SK-N-MC (cell line): ENCODE measurements around the gene RNF144B.
A peak's percentile ranks its signal among the peaks of the same experiment; 100 is the strongest.

Experiments used
- DNase-seq: peaks from one replicate; pipeline ENCODE4 v3.0.0-alpha.2; 2011; ENCODE audit warnings: low read depth, low spot score
- H3K27ac ChIP-seq: fragments of 200-600 bp; sonication (generic); 2 replicates; pipeline ENCODE4 v1.5.1; 2016; ENCODE audit warnings: mixed run types
- H3K36me3 ChIP-seq: fragments of 200-600 bp; sonication (generic); 2 replicates; pipeline ENCODE4 v1.6.1; 2017; ENCODE audit warnings: antibody characterized with exemption, low read length, mixed read lengths; ENCODE audit not compliant: insufficient read depth
- H3K4me3 ChIP-seq: fragments of 200-600 bp; sonication (generic); 2 replicates; pipeline ENCODE4 v1.5.1; 2016
- H3K9ac ChIP-seq: fragments of 200-600 bp; sonication (generic); 2 replicates; pipeline ENCODE4 v1.8.0; 2017; ENCODE audit warnings: mixed run types, mixed read lengths; ENCODE audit not compliant: insufficient read length
- H3K9me3 ChIP-seq: fragments of 200-600 bp; sonication (generic); 2 replicates; pipeline ENCODE4 v1.6.1; 2017; ENCODE audit warnings: low read depth, mild to moderate bottlenecking, antibody characterized with exemption, low read length, moderate library complexity, mixed read lengths
- EZH2 ChIP-seq: fragments of 200-600 bp; sonication (generic); IDR thresholded peaks from one replicate; pipeline ENCODE4 v1.6.1; 2017; ENCODE audit warnings: antibody characterized with exemption
- FOXP2 ChIP-seq: optimal IDR thresholded peaks from 2 replicates; pipeline ENCODE3; 2011; ENCODE audit warnings: mild to moderate bottlenecking, moderate library complexity; ENCODE audit not compliant: insufficient read depth; ENCODE audit errors: extremely low read length, control extremely low read depth
- POLR2AphosphoS5 ChIP-seq: IDR thresholded peaks from 2 replicates; pipeline ENCODE4 v1.6.1; 2012; ENCODE audit warnings: mild to moderate bottlenecking, low read depth, low read length, borderline replicate concordance

The RNF144B gene

DNA sequence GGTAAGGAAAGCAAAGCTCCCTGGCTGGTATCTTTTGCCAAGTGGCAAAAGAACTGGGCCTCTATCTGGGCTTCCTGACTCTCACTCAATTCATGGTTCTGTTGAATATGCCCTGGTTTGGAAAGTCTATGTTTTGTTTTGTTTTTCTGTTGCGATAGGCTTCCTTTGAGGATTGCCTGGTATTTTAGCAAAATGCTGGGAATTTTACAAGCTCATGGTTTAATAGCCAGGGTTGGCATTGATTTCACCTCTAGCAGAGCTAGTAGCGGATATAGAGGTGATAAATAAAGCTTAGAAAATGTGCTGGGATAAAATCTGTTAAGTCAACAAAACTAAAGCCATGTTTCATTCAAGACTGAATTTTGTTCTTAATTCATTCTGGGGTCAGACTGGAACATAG is 109.9 kb downstream of the RNF144B start:
- no peak for DNase-seq
- no peaks in the 10 kb centered on the region for H3K9me3 ChIP-seq
- H3K27ac ChIP-seq, result no peak overlapping the region
- no peak overlapping the region for H3K9ac ChIP-seq
- no peak overlapping the region for H3K4me3 ChIP-seq
- TF ChIP-seq FOXP2 (no peak), EZH2 (no peak), POLR2AphosphoS5 (no peak)
- no peaks in the 10 kb centered on the region for H3K36me3 ChIP-seq

DNA sequence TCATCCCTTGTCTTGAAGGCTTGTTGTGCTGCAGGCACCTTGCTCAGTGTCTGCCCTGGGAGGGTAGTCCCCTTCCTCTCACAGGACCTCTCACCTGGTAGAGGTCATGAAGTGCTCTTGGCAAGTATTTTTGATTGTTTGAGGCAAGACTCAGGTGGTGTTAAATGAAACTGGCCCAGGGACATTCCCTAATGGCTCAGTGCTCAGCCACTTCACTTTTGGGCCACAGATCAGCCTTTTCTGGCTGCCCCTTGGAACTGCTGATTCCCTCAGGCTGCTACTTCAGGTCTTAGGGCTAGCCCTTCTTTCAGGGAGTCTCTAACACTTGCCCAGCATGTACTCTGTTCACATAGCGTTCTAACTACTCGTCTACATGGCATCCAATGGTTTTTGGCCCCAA is 111.3 kb downstream of the RNF144B start:
- Histone ChIP-seq H3K27ac (no peak overlapping the region), H3K9ac (no peak overlapping the region), H3K9me3 (no peaks in the 10 kb centered on the region), H3K36me3 (no peaks in the 10 kb centered on the region), H3K4me3 (no peak overlapping the region)
- TF ChIP-seq POLR2AphosphoS5 (no peak), FOXP2 (no peak), EZH2 (no peak)
- DNase-seq, result no peak

- TF ChIP-seq EZH2, result no peak
- Histone ChIP-seq H3K36me3 (no peaks in the 10 kb centered on the region), H3K9ac (no peak overlapping the region)
Measured at GRCh38 chr6:18500921-18501662, 113.9 kb downstream of the RNF144B start.

DNA sequence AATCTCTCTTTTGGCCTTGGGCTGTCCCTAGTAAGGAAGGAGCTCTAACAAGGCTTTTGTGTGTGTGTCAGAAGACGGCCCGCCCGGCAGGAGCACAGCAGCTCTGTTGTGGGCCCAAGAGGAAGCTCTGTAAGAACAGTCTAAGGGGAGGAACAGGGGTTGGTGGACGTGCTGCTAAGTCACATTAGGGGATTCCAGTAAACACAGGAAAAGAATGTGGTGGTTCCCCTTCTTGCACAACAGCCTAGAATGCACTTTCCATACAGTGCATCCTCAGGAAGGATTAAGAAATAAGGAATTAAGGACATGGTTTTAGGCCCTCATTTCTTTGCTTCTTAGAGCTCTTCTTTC is 114.5 kb downstream of the RNF144B start:
- no peak overlapping the region for H3K4me3 ChIP-seq
- no peak for DNase-seq
- no peak for TF ChIP-seq FOXP2
- no peak for TF ChIP-seq EZH2
- TF ChIP-seq POLR2AphosphoS5, result no peak
- H3K36me3 ChIP-seq, result no peaks in the 10 kb centered on the region
- H3K27ac ChIP-seq, result no peak overlapping the region
- H3K9ac ChIP-seq, result no peak overlapping the region
- H3K9me3 ChIP-seq, result no peaks in the 10 kb centered on the region

More at GRCh38 chr6:18500921-18501662, 113.9 kb downstream of the RNF144B start:
- no peaks in the 10 kb centered on the region for H3K9me3 ChIP-seq
- no peak overlapping the region for H3K27ac ChIP-seq
- no peak overlapping the region for H3K4me3 ChIP-seq
- DNase-seq, result no peak

GRCh38 chr6:18503206-18503592 is 116.0 kb downstream of the RNF144B start:
- H3K9ac ChIP-seq, result no peak overlapping the region
- H3K9me3 ChIP-seq, result no peaks in the 10 kb centered on the region
- H3K4me3 ChIP-seq, result no peak overlapping the region
- no peaks in the 10 kb centered on the region for H3K36me3 ChIP-seq
- no peak for DNase-seq
- no peak overlapping the region for H3K27ac ChIP-seq
- TF ChIP-seq EZH2 (no peak), POLR2AphosphoS5 (no peak), FOXP2 (no peak)

- Histone ChIP-seq H3K4me3 (peak overlapping the region; percentile 57), H3K9me3 (no peaks in the 10 kb centered on the region), H3K9ac (peak overlapping the region; percentile 40), H3K27ac (0 out of 2 replicates have a peak overlapping the region, but pooled peaks have one; percentile 20), H3K36me3 (no peaks in the 10 kb centered on the region)
- DNase-seq, result peak; percentile 81
- TF ChIP-seq POLR2AphosphoS5 (no peak), FOXP2 (no peak), EZH2 (no peak)
Measured at GRCh38 chr6:18503593-18504231, 116.6 kb downstream of the RNF144B start.

DNA sequence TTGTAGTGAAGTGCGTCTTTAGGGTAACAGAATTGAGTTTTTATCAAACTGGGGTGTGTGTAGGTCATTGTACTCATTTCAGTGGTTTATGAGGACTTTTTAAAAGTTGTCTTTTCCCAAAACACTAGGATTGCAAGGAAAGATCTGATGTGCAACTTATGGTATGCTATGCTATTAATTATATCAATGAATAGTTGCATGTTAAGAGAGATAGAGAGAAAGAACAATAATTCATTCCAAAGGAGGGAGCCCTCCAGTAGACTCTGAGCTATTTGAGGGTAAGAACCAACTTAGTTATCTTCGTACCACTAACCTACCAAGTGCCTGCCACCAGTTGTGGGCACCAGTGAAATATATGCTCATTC is 117.1 kb downstream of the RNF144B start:
- Histone ChIP-seq H3K9me3 (no peaks in the 10 kb centered on the region), H3K36me3 (no peaks in the 10 kb centered on the region), H3K27ac (no peak overlapping the region), H3K9ac (no peak overlapping the region), H3K4me3 (no peak overlapping the region)
- no peak for DNase-seq
- TF ChIP-seq FOXP2, result no peak
- TF ChIP-seq POLR2AphosphoS5, result no peak
- TF ChIP-seq EZH2, result no peak

GRCh38 chr6:18506382-18507017 is 119.3 kb downstream of the RNF144B start:
- Histone ChIP-seq H3K27ac (no peak overlapping the region), H3K4me3 (no peak overlapping the region), H3K36me3 (no peaks in the 10 kb centered on the region), H3K9ac (no peak overlapping the region), H3K9me3 (no peaks in the 10 kb centered on the region)
- no peak for TF ChIP-seq EZH2
- TF ChIP-seq POLR2AphosphoS5, result no peak
- no peak for TF ChIP-seq FOXP2
- no peak for DNase-seq
